ENCODE results near the gene FXYD6.

The FXYD6 gene

DNA sequence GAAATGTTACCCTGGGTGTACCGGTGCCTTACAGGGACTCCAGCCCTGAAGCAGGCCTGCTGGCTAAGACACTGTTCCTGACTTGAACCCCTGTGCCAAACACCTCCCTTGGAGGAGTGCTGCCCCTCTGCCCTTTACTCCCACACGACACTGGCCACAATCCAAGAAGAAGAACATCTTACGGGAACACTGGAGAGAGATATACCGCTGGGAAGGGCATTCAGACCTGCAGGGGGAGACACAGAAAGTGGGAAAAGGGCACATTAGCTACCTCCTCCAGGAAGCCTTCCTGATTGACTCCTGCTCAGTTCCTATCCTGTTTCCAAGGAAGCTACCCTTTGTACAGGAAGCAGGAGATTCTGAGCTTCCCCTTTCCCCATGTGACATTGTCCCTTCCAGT lies 34.1 kb upstream of the FXYD6 start:
- DNase-seq: peak; percentile 43

DNA sequence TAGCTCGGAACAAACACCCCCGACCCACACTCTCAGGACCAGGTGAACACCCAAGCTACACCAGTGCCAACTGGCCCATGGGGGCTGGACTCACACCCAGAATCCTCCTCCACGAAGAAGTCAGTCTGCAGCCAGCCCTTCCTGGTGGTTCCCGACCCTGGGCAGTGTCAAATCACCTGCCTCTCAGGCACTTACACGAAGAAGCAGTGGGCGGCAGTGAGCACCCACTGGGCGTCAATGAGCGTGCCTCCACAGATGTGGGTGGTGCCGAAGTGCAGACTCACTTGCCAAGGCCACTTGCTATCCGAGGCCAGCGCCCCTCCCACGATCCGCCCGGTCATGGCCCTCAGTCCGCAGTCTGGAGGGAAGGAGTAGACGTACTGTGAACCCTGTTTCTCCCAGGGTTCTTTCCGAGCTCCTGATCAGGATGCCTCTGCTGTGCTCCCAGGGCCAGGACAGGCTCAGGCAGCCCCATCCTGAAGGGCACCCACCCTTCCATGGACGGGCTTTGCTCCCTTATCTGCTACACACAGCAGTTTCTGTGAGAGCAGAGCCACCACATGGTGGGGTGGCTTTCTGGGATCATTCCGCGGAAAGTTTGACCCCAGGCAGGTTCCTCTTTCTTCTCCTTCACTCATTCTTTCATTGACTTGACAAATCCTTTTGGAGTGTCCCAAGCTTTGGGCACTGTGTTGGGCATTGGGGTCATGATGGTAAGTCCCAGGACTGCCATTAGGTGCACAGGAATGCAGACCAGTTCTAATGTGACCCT lies 33.3 kb upstream of the FXYD6 start:
- peak; percentile 60 for DNase-seq

DNA sequence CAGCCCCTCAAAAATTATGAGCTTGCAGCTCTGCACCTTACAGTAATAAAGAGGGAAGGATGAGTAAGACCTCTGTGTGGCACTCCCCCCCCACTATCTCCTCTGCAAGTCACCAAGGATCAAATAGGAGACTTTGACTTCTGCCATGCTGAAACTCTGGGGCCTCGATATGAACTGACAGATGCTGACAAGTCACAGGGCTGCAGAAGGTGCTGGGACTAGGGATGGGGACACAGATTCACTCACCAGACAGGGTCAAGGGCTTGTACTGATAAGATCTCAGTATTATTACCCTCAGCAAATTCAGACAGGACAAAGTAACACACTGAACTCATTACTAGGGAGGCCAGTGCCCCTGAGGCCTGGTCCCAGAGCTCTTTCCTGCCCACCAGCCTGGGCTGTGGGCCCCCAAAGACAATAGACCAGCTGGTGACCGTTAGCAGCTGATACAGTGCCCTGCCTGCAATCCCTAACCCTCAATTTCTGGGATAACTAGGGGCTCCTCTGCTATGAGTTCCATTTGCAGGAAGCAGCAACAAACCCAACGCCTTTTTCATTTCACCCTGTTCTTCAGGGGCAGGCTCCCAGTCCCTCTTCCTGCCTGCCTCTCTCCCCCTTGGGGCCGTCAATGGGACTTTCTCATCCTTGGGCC lies 32.6 kb upstream of the FXYD6 start:
- DNase-seq: peak; percentile 71

DNA sequence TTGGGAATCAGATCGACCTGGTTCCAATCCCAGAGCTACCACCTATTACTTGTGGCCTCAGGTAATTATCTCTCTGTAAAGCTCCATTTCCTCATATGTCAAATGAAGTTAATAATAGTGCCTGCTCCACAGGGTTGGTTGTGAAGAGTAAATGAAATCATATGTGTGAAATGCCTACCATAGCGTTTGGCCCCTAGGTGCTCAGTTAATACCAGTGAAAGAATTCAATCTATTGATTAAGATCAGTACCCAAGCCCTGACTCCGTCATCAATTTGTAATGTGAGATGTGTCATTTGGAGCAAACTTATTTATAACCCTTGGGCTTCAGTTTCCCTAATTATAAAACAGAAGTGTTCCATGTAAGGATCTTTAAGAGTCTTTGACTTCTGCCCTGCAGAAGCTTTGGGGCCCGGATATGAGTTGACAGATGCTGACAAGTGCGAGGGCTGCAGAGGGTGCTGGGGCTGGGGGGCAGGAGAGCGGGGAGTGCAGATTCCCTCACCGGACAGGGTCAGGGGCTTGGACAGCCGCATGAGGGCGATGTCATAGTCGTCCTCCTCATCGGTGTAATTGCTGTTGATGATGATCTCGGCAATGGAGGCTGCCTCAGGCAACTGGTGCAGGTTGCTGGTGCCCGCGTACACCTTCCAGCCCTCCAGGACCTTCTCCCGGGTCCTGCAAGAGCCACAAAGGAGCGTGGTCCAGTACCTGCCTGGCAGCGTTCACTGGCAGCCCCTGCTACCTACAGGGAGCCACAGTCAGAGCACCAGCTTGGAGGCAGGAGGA lies 31.8 kb upstream of the FXYD6 start:
- DNase-seq: peak; percentile 56

DNA sequence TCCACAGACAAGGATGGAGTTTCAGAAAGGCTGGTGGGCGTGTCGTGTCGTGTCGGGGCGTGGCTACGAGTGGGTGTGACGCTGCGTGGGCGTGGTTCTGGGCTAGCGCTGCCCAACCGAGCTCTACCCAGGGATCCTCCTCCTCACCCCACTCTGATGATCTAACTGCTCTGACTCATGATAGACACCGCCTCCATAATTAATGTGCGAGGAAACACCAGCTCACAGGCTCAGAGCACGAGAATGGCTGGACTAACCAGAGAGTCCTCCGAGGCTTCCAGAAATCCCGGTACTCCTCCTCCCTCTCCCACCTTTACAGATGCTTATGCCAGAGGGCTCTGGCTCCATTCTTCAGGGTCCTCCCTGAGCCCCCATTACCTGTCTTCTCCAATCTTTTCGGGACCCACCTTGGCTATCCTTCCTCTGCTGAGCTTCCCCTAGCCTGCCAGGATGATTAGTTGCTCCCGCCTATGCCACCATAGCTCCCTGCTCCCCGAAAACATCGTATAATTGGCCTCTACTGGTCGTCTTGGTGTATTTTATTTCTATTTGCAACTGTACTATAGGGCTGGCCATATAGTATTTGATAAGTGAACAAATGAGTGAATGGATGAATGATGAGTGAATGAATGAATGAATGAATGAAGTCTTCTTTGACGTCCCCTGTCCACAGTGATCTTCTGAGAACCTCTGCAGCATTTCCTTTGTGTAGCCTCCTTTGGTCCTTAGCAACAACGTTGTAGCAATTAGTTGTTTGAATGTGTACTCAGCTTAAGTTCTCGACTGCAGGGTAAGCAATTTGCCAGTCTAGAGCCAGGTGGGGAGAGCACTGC lies 31.0 kb upstream of the FXYD6 start:
- peak; percentile 99 for DNase-seq

DNA sequence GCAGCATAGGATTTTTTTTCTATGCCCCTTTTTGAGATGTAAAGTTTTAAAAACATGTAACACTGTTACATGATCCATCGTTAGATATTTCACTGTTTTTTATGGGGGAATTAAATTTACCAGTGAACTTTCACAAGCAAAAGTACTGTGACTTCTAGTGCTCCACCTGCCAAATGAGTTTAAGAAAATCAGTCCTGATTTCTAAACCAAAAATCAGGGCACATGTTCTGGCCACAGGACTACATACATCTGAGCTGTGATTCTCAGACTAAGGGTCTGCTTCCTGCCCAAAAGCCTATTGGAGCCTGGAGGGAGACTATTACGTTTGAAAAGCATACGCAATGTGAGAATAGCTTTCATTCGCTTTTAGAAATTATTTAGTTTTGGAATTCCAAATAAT lies 30.3 kb upstream of the FXYD6 start:
- no peak for DNase-seq

DNA sequence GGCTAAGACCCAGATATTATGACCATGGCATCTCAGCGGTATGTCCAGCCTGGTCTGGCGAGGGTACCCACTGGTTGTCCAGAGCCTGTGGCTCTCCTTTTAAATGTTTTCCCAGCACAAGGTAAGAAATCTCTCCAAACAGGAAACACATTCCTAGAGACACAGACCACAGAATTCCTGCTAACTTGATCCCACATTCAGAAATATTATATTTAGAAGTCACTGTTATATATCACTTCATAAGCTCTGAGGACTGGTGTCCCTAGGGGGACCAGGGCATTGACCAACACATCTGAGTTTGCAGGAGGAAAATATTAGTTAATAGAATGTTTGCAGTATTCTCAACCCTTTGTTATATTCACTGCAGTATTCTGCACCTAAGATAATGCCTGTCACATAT lies 29.7 kb upstream of the FXYD6 start:
- peak; percentile 0 for DNase-seq

DNA sequence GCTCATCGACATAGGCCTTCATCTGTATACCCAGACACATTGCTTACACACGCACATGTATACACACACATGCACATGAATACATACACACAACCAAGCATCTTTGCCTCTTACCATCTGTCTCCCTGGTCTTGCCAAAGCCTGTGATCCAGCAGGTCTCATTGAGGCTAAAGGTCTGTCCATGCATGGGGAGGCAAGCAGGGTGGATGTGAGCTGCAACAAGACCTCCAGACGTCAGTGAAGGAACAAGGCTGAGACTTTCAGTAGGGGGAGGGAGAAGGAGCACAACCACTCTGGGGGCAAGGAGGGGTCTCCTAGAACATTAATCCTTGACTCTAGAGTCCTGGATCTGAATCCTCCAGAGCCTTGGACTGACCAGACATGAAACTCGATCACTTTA lies 29.1 kb upstream of the FXYD6 start:
- peak; percentile 43 for DNase-seq

DNA sequence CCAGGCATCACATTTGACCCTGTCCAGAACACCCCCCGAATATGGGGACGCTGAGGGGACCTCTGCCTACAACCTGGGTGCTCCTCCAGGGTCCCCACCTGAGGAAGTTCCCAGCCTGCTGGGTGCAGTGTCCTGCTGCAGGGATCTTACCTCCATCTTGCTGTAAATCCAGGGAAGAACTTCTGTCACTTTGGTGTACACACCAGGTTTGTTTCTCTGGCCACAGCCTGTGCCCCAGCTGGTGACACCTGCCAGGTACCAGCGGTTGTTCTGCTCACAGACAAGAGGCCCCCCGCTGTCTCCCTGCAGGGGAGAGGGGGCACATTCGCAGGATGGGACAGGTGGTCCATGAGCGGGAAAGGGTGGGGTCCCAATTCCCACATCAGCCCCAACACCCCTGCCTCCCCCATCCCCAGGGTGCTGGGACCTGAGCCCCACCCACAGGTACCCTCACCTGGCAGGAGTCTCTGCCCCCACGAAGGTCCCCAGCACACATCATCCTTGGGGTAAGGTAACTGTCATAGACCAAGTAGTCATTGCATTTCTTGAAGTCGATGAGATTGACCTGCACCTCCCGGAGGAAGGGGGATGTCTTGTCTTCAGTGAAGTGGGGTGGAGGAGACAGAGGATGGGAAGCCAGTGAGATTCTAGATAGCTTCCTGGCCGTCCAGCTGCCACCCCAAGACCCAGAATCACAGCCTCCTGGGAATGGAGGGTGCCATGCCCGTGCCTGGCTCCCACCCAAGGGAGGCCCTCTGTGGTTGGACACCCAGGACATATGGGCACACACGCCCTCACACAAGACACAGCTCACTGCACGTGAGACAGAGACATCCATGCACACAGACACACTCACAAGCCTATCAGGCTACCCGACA lies 27.3 kb upstream of the FXYD6 start:
- DNase-seq: peak; percentile 45

DNA sequence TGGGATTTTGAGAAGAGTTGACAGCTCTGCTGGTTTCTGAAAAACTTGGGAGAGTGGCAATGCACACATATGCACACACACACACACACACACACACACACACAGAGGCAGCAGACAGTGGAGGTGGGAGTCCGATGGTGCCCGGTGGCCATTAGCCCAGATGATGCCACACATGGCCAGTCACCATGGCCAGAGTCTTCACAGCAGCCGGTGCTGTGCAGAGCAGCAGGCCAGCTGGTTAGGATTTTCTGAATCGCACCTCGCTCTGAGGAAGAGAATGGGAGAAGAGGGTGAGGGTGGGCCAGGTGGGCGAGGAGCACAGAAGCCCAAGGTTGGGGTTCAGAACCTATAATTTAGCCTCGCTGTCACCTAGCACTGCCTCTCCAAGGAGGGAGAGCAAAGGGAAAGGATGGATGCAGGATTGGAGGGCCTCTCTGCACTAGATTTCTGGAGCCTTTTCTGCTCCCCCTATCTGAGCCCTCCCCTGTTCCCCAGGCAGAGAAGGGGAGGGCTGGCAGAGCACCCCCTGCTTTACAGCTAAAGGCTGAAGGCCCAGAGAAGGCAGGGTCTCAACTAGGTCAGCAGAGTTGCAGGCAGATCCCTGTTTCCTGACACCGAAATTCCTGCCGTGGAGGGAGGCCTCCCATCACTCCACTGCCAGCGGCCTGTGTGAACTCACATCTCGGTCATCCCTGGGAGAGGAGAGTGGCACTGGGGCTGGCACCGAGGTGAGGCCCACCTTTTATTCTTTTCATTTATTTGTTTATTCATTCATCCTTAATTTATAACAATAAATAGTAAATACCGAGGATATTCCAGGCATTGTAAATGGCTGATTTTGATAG lies 25.8 kb upstream of the FXYD6 start:
- peak; percentile 37 for DNase-seq

DNA sequence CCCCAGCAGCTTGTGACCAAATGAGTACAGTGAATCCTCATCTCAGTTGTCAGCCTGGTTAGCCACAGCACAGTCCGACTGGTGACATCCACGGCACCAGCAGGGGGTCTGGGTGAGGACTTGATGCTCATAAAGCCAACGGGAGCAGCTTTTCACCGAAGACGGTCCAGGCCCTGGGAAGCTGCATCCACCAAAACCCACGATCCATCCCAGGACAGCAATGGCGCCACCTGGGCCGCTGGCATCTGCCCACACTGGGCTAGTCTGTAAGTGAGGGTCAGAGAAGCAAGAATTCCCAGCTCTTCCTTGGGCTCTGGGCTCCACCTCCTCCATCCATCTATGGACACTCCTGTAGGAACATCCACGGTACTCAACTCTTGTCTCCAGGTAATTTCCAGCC lies 25.1 kb upstream of the FXYD6 start:
- peak; percentile 25 for DNase-seq

DNA sequence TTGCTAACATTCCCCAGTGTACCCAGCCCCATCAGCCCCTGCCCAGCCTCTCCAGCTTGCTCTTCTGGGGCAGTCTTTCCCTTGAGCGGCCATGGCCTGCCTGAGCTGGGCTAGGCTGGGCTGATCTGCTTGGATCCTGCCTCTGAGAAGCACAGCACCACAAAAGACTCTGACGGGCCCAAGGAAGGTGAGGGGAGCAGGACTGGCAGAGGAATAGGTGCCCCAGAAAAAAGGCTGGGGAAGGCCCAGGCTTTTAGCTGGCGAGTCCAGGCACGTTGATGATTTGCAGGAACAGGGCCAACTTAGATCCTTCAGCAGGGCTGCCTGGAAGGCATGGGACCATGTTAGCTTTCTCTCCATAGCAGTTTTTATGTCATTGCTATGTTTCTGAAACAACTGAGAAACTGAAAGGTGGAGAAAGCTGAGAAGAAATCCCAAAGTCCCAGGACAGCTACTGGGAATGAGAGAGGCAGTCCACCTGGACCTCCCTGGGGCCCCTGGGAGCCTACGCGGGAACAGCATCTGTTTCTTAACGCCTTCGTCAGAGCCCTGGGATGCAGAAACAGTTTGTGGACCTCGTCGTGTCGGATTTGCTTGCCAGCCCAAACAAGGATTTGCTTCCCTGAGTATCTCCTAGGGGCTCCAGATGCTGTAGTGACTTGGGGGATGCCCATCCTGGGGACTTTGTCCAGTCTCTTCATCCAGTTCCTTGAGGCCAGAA lies 24.4 kb upstream of the FXYD6 start:
- DNase-seq: peak; percentile 31

DNA sequence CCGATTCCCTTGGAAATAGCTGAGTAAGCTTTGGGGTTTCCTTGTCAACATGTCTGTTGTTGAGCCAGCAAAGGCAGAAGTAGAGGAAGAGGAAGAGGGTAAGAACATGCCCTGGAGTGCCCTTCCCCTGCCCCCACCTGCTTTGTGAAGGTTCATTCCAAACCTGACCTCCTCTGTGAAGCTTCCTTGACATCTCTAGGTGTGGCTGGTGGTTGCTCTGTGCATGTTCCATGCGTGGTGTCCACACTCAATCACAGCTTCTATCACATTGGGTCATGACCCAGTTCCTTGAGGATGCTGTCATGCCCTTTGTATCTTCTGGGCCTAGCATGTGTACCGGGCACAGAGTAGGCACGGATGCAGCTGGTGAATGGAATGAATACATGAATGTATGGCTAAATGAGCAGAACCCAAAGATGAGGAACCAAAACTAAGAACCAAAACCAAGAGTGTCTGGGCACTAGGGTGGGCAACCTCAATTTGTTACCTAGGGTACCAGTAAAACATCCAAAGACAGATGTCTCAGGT lies 23.7 kb upstream of the FXYD6 start:
- peak; percentile 27 for DNase-seq

DNA sequence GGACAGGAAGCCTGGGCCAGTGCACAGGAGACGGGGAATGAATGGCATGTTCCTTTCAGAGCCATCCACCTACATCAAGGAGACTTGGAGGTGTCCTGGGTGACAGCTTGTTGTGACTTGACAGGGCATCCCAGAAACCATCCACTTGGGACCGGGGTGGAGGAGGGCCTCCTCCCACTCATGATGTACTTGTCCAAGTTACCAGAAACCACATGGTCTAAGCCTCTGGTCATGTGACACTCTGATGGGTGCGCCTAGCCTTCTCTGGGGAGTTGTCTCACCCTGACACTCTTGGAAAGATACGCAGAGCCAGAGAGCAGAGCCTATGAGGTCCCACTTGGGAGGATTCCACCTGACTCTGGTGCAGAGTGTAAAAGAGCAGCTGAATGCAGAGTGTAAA lies 21.6 kb upstream of the FXYD6 start:
- peak; percentile 40 for DNase-seq

DNA sequence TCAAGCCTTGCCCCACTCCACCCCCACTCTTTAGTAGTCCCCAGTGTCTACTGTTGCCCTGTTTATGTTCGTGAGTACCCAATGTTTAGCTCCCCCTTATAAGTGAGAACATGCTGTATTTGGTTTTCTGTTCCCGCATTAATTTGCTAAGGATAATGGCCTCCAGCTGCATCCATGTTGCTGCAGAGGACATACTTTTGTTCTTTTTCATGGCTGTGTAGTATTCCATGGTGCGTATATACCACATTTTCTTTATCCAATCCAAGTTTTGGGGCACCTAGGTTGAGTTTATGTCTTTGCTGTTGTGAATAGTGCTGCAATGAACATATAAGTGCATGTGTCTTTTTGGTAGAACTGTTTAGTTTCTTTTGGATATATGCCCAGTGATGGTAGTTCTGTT lies 16.2 kb upstream of the FXYD6 start:
- DNase-seq: no peak

DNA sequence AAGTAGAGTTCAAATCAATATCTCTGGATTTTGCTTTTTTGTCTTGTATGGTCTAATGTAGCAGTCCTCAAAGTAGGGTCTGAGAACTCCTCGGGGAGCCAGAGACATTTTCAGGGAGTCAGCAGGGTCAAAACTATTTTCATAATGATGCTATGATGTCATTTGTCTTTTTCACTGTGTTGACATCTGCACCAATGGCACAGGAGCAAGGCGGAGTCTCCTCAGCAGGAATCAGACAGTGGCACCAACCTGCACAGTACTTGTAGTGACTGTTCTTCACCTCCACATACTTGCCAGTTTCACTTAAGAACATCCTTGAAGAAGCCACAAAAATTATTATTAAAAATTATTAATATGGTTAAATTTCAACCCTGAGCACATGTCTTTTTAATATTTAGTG lies 14.9 kb upstream of the FXYD6 start:
- DNase-seq: peak; percentile 14

DNA sequence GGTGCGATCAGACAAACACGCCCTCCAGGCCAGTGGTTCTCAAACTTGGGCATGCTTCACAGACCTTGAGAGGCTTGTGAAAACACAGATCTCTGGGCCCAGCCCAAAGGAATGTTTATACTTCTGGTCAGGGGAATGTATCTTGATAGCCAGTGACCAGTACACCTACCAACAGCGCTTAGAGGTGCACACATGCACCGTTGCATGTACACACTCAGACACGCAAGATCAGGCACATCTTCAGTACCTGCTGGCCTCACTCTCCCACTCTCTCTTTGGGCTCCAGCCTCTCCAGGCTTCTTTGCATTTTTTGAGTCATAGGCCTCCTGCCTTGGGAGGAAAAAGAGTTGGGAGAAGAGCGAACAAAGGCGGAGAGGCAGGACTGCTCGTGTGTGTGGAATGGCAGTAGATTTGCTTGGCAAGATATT lies 11.7 kb upstream of the FXYD6 start:
- peak; percentile 76 for DNase-seq

DNA sequence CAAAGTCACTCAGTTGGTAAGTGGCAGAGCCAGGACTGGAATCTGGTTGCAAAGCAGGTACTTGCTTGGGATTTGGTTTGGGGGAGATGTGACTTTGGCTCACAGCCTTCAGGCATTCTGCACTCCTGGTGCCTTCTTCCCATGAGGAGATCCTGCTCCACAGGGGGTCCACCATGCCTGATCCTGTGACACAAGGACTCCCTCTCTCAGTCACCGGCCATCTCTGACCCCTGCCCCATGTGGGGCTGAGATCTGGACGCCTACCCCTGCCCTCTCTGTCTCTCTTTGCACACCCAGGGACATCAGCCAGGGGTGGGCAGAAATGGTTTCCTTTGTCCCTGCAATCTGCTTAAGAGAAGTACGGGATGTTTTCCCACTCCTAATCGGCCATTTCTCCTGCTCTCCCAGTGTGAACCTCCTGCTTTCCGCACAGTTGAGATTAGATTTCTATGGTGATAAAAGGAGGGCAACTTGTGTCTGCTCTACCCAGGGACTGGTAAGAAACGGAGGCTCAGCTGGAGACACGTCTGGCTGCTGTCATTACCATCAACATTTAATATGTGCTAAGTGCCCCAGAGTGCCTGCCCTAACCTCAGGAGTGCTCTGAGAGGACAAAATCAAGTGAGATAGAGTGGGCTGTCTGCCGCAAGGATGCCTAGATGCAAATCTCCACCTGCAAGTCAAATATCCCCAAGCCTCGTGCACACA lies 11.1 kb upstream of the FXYD6 start:
- DNase-seq: peak; percentile 59

DNA sequence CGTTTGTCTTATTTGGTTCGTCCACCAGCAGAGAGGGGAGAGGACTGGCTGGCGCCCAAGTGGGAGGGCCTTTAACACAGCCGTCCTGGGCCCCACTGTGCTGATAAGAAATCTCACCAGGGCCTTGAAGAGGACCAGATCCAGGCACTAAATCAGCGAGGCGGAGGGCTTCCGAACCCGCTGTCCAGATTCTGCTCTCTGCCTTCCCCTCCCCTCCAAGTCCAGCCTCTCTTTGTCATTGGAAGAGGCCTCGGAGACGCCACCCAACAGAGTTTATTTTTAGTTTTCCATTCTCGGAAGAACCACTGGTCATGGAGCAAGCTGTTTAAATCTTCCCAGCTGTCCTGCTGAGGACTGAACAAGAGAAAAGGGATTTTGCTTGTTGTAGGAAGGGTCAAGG lies 9.3 kb upstream of the FXYD6 start:
- no peak for DNase-seq

Measured in islet precursor cell (in vitro differentiated cells).